ENCODE measurements around the gene AGT. TPM values are rescaled to one million over a fixed set of nuclear protein-coding genes. Genes with fewer than 3 reads are reported as not detected.
"Not testable (repeated sequence)": the region's sequence is repeated elsewhere in the genome, so short reads cannot be mapped to it uniquely, and the experiment has no call there.

The AGT gene
- total RNA-seq, 1 donor from 2014 or later = 47.6 TPM

GRCh38 chr1:230707732-230708630 is 5.9 kb downstream of the AGT start:
- DNase-seq (ENCODE audit: low spot score) = no peak

- DNase-seq (ENCODE audit: low spot score) = no peak
Observed at GRCh38 chr1:230706887-230707731, 6.8 kb downstream of the AGT start.

GRCh38 chr1:230706020-230706699 is 7.8 kb downstream of the AGT start:
- no peak for DNase-seq (ENCODE audit: low spot score)

GRCh38 chr1:230705289-230706019 is 8.5 kb downstream of the AGT start:
- no peak for DNase-seq (ENCODE audit: low spot score)

GRCh38 chr1:230704830-230705229 is 9.1 kb downstream of the AGT start:
- DNase-seq (ENCODE audit: low spot score) = no peak

- DNase-seq (ENCODE audit: low spot score) = no peak
Observed at GRCh38 chr1:230703679-230704385, 10.1 kb downstream of the AGT start.

- no peak for DNase-seq (ENCODE audit: low spot score)
Observed at GRCh38 chr1:230702934-230703678, 10.8 kb downstream of the AGT start.

- no peak for DNase-seq (ENCODE audit: low spot score)
Observed at GRCh38 chr1:230701895-230702768, 11.8 kb downstream of the AGT start.

GRCh38 chr1:230701434-230701833 is 12.5 kb downstream of the AGT start:
- DNase-seq (ENCODE audit: low spot score) = no peak

- DNase-seq (ENCODE audit: low spot score) = no peak
Observed at GRCh38 chr1:230700132-230700531, 13.8 kb downstream of the AGT start.

- DNase-seq (ENCODE audit: low spot score) = no peak
Observed at GRCh38 chr1:230699716-230700115, 14.2 kb downstream of the AGT start.

- not testable (repeated sequence) for DNase-seq (ENCODE audit: low spot score)
Observed at GRCh38 chr1:230698964-230699363, 15.0 kb downstream of the AGT start.

GRCh38 chr1:230698130-230698529 is 15.8 kb downstream of the AGT start:
- no peak for DNase-seq (ENCODE audit: low spot score)

- DNase-seq (ENCODE audit: low spot score) = no peak
Observed at GRCh38 chr1:230696722-230697437, 17.0 kb downstream of the AGT start.

- no peak for DNase-seq (ENCODE audit: low spot score)
Observed at GRCh38 chr1:230696218-230696617, 17.7 kb downstream of the AGT start.

GRCh38 chr1:230694991-230695390 is 18.9 kb downstream of the AGT start:
- no peak for DNase-seq (ENCODE audit: low spot score)

GRCh38 chr1:230694464-230694863 is 19.5 kb downstream of the AGT start:
- no peak for DNase-seq (ENCODE audit: low spot score)

GRCh38 chr1:230693777-230694176 is 20.1 kb downstream of the AGT start:
- no peak for DNase-seq (ENCODE audit: low spot score)
